Measurements from ENCODE around the gene MAGI2. TPM values are rescaled to one million over a fixed set of nuclear protein-coding genes. Genes with fewer than 3 reads are reported as not detected.

Gene MAGI2
- total RNA-seq, 1 experiment from 2014 or later = 14.3 TPM

DNA sequence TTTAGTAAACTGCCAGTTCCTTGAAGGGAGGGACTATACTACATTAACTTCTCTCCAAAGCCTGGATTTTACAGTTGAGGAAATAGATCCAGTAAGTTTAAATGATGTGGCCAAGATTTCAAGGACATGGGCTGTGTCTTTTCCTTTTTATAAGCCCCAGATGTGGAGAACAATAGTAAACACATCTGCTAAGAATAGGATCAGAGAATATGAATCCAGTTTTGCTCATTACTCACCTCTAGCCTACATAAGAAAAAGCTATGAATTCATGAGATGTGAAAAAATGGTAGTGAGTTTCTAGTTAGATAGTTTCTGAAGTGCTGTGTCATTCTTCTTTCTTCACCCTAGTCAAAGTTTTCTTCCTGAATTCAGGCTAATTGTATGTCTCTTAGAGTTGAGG is 38.6 kb downstream of the MAGI2 start:
- Histone ChIP-seq H3K79me2 (ENCODE audit: insufficient read depth, low read length) (no peaks in the 10 kb centered on the region), H4K91ac (ENCODE audit: insufficient read length, low read depth, low read length) (no peak overlapping the region), H3K9ac (ENCODE audit: extremely low read depth, insufficient read length, low read length) (no peak overlapping the region), H3K79me1 (ENCODE audit: insufficient read depth, low read depth, low read length, poor library complexity, severe bottlenecking) (no peaks in the 10 kb centered on the region), H3K18ac (ENCODE audit: insufficient read length, low read depth, low read length) (no peak overlapping the region), H2BK5ac (ENCODE audit: insufficient read length, low read length) (no peak overlapping the region), H3K27me3 (ENCODE audit: insufficient read depth, low read length) (no peaks in the 10 kb centered on the region), H4K20me1 (ENCODE audit: control insufficient read depth, insufficient read depth, insufficient read length) (no peaks in the 10 kb centered on the region), H2BK12ac (ENCODE audit: insufficient read length, low read depth, low read length) (no peak overlapping the region), H3K23ac (ENCODE audit: insufficient read length, low read depth, low read length) (no peak overlapping the region), H2BK120ac (ENCODE audit: low read depth, low read length, poor library complexity, severe bottlenecking) (no peak overlapping the region), H2AFZ (ENCODE audit: low read length) (no peak overlapping the region), H3K14ac (ENCODE audit: insufficient read depth, low read length) (no peak overlapping the region), H3K4me2 (ENCODE audit: insufficient read depth, insufficient read length, low read length) (no peak overlapping the region), H4K5ac (ENCODE audit: insufficient read length, low read depth, low read length) (no peak overlapping the region), H2BK20ac (ENCODE audit: low read depth, low read length, poor library complexity, severe bottlenecking) (no peak overlapping the region), H3T11ph (ENCODE audit: low read length) (no peak overlapping the region), H4K8ac (replicated peaks; ENCODE audit: insufficient read length, low read depth, low read length) (no peak overlapping the region), H3K9me3 (ENCODE audit: control insufficient read depth, low read depth, low read length) (no peaks in the 10 kb centered on the region), H3K4ac (ENCODE audit: low read depth, low read length) (no peak overlapping the region), H2AK5ac (ENCODE audit: insufficient read length, low read length) (no peak overlapping the region), H3K23me2 (ENCODE audit: insufficient read length, low read depth, low read length, poor library complexity, severe bottlenecking) (no peaks in the 10 kb centered on the region), H2BK15ac (ENCODE audit: low read depth, low read length) (no peak overlapping the region), H3K27ac (ENCODE audit: insufficient read length, low read depth, low read length) (no peak overlapping the region), H3K4me1 (ENCODE audit: insufficient read depth, low read length) (no peaks in the 10 kb centered on the region), H3K56ac (ENCODE audit: insufficient read length, low read depth, low read length) (no peak overlapping the region)
- Mint-ChIP-seq H3K4me1 (no peaks in the 10 kb centered on the region), H3K4me3 (no peak overlapping the region), H3K36me3 (ENCODE audit: insufficient read depth in 1 of 3, low read depth in 3 of 3) (no peaks in the 10 kb centered on the region), H3K27ac (no peak overlapping the region), H3K9me3 (no peaks in the 10 kb centered on the region; a peak in 1 of 5 replicates), H3K27me3 (ENCODE audit: low read depth) (no peaks in the 10 kb centered on the region; the same call in 1 of the 2 replicates)
- TF ChIP-seq, protein P1, sequence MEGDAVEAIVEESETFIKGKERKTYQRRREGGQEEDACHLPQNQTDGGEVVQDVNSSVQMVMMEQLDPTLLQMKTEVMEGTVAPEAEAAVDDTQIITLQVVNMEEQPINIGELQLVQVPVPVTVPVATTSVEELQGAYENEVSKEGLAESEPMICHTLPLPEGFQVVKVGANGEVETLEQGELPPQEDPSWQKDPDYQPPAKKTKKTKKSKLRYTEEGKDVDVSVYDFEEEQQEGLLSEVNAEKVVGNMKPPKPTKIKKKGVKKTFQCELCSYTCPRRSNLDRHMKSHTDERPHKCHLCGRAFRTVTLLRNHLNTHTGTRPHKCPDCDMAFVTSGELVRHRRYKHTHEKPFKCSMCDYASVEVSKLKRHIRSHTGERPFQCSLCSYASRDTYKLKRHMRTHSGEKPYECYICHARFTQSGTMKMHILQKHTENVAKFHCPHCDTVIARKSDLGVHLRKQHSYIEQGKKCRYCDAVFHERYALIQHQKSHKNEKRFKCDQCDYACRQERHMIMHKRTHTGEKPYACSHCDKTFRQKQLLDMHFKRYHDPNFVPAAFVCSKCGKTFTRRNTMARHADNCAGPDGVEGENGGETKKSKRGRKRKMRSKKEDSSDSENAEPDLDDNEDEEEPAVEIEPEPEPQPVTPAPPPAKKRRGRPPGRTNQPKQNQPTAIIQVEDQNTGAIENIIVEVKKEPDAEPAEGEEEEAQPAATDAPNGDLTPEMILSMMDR (conservative IDR thresholded peaks at IDR 0.05) = no peak
- no peak for DNase-seq
